Measurements from ENCODE around the gene MEGF11.

Gene MEGF11

DNA sequence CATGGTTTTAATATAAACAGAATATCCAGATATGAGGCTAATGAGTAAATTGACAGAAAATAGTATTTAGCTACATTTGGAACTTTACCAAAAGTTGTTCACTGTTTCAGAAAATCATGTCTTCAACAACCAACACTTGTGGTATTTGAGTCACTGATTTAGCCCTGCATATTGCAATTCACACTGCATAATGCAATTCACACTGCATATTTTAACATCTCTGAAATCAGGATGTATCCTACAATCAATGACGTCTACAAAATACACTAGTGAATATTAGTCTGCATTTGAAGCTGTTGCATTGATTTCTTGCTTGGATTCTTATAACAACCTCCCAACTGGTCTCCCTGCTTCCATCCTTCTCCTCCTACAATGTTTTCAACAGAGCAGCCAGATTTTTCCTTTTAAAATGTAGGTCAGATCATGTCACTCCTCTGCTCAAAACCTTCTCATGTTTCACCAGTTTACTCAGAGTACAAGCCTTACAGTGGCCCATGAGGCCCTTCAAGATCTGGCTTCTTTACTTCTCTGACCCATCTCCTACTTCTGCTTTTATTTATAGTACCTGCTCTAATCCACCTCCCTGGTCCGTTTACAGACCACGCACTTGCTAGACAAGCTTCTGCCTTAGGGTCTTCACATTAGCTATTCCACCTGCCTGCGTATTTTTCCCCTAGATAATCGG, 395.7 kb downstream of the MEGF11 start:
- TF ChIP-seq, protein P1, sequence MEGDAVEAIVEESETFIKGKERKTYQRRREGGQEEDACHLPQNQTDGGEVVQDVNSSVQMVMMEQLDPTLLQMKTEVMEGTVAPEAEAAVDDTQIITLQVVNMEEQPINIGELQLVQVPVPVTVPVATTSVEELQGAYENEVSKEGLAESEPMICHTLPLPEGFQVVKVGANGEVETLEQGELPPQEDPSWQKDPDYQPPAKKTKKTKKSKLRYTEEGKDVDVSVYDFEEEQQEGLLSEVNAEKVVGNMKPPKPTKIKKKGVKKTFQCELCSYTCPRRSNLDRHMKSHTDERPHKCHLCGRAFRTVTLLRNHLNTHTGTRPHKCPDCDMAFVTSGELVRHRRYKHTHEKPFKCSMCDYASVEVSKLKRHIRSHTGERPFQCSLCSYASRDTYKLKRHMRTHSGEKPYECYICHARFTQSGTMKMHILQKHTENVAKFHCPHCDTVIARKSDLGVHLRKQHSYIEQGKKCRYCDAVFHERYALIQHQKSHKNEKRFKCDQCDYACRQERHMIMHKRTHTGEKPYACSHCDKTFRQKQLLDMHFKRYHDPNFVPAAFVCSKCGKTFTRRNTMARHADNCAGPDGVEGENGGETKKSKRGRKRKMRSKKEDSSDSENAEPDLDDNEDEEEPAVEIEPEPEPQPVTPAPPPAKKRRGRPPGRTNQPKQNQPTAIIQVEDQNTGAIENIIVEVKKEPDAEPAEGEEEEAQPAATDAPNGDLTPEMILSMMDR (IDR thresholded peaks at IDR 0.05; ENCODE audit: low read depth, low read length, missing control alignments): no peak

DNA sequence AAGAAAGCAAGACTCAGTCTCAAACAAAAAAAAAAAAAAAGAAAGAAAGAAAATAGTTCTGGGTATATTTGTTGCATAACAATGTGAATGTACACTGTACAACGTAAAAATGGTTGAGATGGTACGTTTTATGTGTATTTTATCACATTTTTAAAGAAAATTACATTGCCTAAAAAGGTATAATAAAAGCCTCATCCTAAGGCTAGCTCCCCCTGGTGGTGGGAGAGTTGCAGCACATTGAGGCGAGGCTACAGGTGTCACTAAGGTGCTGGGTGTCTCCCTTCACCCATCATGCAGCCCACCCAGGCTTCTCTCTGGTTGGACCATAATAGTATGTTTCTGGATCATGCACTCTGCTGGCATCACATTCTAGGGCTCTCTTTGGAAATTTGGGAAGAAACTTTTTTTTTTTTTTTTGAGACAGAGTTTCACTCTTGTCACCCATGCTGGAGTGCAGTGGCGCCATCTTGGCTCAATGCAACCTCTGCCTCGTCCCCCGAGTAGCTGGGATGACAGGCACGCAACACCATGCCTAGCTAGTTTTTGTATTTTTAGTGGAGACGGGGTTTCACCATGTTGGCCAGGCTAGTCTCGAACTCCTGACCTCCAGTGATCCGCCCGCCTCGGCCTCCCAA, 396.6 kb downstream of the MEGF11 start:
- H3K4me3 ChIP-seq (ENCODE audit: low read depth, low read length): no peak overlapping the region
- TF ChIP-seq, protein P1 (IDR thresholded peaks at IDR 0.05; ENCODE audit: low read depth, low read length, missing control alignments): peak; percentile 79
- DNase-seq (ENCODE audit: low read depth): no peak

More for the DNA sequence above, 395.7 kb downstream of the MEGF11 start:
- no peak overlapping the region for H3K4me3 ChIP-seq (ENCODE audit: low read depth, low read length)
- no peak for DNase-seq (ENCODE audit: low read depth)

DNA sequence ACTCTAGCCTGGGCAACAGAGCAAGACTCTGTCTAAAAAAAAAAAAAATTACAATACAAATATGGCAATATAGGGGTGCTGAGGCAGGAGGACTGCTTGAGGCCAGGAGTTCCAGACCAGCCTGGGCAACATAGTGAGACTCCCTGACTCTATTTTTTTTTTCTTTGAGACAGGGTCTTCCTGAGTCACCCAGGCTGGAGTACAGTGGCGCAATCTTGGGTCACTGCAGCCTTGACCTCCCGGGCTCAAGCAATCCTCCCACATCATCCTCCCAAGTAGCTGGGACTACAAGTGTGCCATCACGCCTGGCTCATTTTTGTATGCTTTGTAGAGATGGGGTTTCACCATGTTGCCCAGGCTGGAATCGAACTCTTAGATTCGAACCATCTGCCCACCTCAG, 401.6 kb downstream of the MEGF11 start:
- no peak overlapping the region for H3K4me3 ChIP-seq (ENCODE audit: low read depth, low read length)
- TF ChIP-seq, protein P1 (IDR thresholded peaks at IDR 0.05; ENCODE audit: low read depth, low read length, missing control alignments): no peak
- no peak for DNase-seq (ENCODE audit: low read depth)

DNA sequence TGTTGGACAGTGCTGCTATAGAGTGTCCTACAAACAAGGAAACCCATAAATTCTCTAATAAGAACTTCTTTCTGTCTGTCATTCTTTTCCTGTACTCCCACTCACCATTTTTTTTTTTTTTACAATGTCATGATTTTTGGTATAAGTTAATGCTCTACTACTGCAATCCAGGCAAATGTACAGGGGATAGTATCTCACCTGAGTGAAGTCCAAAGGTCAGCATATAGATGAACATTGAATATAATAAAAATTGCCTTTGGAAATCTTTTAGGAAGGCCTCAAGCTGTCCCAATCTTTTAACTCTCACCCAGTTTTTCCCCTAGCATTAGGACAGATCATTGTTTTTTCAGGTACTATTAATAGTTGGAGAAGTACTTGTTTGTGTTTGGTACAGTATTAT, 405.6 kb downstream of the MEGF11 start:
- no peak for DNase-seq (ENCODE audit: low read depth)

DNA sequence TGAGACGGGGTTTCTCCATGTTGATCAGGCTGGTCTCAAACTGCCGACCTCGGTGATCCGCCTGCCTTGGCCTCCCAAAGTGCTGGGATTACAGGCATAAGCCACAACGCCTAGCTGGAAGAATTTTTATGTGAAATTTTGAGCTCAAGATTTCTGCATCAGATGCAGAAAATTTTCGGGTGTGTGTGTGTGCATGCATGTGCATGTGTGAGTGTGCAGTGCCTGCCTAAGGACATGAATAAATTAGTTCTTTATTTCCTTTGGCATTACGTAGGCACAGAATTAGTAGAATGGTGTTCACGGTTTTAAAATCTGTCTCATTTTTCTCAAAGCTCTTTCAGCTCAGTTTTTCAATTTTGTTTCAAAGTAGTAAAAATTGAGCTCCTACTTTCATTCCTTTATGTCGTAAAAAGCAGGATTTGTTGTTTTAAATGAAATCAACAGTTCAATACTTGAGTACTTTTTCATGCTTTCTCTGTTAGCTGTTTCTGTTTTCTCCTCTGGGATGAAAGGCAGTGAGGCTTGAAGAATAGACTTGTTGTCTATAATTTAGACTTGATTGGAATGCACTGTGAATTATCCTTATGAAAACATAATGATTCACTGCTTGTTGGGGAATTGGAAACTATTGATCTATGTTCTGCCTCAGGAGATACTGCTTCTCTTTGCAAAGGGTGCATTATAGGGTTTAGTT, 407.6 kb downstream of the MEGF11 start:
- TF ChIP-seq, protein P1 (IDR thresholded peaks at IDR 0.05; ENCODE audit: low read depth, low read length, missing control alignments): no peak
- no peak overlapping the region for H3K4me3 ChIP-seq (ENCODE audit: low read depth, low read length)
- DNase-seq (ENCODE audit: low read depth): no peak

More for the DNA sequence above, 405.6 kb downstream of the MEGF11 start:
- no peak overlapping the region for H3K4me3 ChIP-seq (ENCODE audit: low read depth, low read length)
- TF ChIP-seq, protein P1 (IDR thresholded peaks at IDR 0.05; ENCODE audit: low read depth, low read length, missing control alignments): no peak
